Left colon (tissue), 2 donors: ENCODE data around the gene PRM2. TPM values are rescaled to one million over a fixed set of nuclear protein-coding genes. Genes with fewer than 3 reads are reported as not detected.

Source experiments
- ATAC-seq: fragments of 200-7000 bp; cut with Tn5 transposase; one replicate; pipeline ENCODE4 v1.9.1; 2020; ENCODE audit warnings: mild to moderate bottlenecking, moderate library complexity
- DNase-seq, 2 donors: peaks; one replicate each; pipeline ENCODE4 v3.0.0-alpha.2; 2020
- intact Hi-C, 2 donors: fragments of 100-400 bp; cut with DNase I in 1 of 2; cut with micrococcal nuclease in 1 of 2; formaldehyde crosslinking; loops; one replicate each; pipeline versions ENCODE4 v1.11.2 to v1.14.0; 2022; cut with DNase I, micrococcal nuclease
- total RNA-seq, 2 donors: library from RNA; stranded (reverse); fragmentation: NEBNext Ultra II Directional; extraction: Animal tissue kit (Norgen Biotek cat#: 25700); gene quantifications; one replicate each; pipeline ENCODE4 v1.2.1, GENCODE V29; 2021
- donor health status: DM: no; HTN: no; CAD: no.
- donor health status: DM: yes; HTN: yes; CAD: no.

The PRM2 gene
- total RNA-seq, 2 donors from 2014 or later: not detected

DNA sequence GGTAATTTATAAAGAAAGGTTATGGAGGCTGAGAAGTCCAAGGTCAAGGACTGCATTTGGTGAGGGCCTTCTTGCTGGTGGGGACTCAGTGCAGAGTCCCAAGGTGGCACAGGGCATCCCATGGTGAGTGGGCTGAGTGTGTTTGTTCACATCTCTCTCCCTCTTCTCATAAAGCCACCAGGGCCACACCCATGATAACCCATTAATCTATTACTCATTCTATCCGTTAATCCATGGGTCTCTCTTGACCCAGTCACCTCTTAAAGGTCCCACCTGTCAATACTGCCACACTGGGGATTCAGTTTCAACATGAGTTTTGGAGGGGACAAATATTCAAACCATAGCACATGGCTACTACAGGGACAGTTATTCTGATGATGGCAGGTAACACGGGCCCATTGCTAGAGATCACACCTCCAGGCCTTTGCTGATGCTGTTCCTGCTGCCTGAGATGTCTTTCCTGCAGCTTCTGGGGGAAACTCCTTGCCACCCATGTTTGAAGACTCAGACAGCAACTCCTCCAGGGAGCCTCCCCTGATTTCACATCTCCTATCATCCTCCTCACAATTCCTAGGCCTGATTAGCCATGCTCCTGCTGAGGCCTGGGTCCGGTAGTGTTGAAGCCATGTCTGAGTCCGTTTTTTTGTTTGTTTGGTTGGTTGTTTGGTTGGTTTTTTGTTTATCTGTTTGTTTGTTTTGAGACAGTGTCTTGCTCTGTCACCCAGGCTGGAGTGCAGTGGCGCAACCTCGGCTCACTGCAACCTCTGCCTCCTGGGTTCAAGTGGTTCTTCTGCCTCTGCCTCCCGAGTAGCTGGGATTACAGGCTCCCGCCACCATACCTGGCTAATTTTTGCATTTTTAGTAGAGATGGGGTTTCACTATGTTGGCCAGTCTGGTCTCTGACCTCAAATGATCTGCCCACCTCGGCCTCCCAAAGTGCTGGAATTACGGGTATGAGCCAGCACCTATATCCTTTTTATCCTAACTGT is 36.3 kb downstream of the PRM2 start:
- no peak for ATAC-seq
- intact Hi-C loops: no loop called here
- no peak for DNase-seq

DNA sequence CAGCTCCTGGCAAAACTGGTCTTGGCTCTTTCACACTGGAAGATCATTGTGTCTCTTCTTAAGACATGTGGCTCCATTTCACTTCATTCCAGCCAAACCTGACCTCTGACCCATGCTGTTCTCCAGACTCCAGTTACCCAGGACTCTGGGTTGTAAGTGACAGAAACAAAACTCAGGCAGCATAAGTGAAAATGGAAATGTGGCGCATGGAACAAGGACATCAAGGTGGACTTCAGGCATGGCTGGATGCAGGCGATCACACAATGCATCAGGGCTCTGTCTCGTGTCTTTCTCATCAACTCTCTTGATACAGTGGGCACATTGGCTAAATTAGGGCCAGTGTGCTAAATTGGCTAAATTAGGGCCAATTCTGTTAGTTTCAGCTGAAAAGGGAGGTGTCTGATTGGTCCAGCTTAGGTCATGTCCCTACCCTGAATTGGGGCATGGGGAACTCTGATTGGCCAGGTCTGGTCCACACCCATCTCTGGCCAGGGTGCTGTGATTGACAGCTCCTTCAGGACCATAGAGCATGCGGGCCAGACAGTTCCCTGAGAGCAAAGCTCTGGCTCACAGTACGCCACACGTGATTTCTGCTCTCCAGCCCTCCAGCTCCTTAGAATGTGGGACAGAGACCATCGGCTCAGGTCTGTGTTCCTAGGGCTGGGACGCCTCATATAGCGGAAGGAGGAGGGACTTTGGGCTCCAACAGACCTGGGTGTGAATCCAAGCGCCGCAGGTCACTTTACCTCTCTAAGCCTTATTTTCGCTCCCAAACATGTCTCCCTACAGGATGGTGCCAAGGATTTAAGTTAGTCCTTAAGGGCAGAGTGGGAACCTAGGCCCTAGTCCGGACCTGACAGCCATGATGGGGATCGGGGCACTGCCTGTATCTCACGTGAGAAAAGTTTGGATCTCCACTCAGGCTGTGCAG is 37.7 kb downstream of the PRM2 start:
- DNase-seq (no peak), ATAC-seq (no peak)
- intact Hi-C loops: no loop called here

DNA sequence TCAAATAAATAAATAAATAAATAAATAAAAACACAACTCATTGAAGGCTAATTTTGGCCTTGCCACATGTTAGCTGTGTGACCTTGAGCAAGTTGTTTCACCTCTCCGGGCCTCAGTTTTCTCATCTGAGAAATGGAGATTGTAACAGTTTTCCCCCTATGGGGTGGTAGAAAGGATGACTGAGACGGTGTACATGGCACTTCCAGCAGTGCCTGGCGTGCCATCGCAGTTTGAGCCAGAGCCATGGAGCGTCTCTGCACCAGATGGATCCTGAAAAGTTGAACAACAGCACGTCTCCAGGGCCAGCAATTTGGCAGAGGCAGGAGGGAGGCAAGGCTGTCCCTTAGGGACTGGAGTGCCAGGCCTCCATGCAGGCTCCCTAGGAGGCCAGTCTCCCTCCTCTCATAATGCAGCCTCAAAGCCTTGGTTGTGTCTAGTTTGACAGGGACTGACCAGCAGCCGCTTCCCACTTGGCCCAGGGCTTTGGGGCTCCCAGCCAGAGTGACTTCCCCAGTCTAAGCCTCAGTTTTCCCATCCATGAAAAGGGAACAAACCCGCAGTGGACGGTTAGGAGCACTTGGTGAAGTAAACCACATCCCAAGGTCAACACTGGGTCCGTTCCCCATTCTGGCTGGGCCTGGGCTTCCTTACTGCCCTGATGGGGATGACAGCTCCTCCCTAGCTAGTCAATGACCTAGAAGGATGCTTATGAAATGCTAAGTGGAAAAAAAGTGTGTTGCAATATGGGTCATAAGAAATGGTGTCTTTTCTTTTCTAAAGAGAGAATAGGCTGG is 39.6 kb downstream of the PRM2 start:
- DNase-seq (no peak), ATAC-seq (no peak)
- intact Hi-C loops: no loop called here

GRCh38 chr16:11235703-11235991 is 40.6 kb downstream of the PRM2 start:
- intact Hi-C loops: no loop called here
- ATAC-seq: peak; percentile 93
- DNase-seq: peak; percentile 48 to 61

- ATAC-seq: peak; percentile 12
- no peak for DNase-seq
- intact Hi-C loops: no loop called here
Measured at GRCh38 chr16:11234884-11235702, 41.2 kb downstream of the PRM2 start.

DNA sequence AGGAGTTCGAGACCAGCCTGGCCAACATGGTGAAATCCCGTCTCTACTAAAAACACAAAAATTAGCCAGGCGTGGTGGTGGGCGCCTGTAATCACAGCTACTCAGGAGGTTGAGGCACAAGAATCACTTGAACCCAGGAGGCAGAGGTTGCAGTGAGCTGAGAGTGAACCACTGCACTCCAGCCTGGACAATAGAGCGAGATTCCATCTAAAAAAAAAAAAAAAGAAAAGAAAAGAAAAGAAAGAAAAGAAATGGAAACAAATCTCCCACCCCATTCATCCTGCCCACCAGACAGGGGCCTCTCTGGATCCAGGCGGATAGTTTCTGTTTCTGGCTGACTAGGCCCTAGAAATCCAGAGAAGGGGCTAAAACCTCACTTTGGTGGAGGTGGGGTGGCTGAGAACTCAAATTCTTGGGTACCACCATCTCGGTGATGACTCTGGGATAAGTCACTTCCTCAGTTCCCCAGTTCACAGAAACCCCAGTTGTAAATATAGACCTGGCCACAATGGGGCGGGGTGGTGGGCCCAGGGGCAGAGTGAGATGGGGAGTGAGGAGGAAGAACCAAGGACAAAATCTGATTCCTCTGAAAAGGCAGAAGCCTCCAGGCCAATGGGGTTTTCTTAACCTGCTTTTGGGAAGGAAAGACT is 42.4 kb downstream of the PRM2 start:
- intact Hi-C loops: no loop called here
- no peak for DNase-seq
- ATAC-seq: no peak

- intact Hi-C loops: no loop called here
- peak; percentile 16 for ATAC-seq
- DNase-seq: peak; percentile 49 to 55
Measured at GRCh38 chr16:11232852-11233726, 43.2 kb downstream of the PRM2 start.

- ATAC-seq: no peak
- intact Hi-C loops: no loop called here
- DNase-seq: no peak
Measured at GRCh38 chr16:11232302-11232851, 43.9 kb downstream of the PRM2 start.

DNA sequence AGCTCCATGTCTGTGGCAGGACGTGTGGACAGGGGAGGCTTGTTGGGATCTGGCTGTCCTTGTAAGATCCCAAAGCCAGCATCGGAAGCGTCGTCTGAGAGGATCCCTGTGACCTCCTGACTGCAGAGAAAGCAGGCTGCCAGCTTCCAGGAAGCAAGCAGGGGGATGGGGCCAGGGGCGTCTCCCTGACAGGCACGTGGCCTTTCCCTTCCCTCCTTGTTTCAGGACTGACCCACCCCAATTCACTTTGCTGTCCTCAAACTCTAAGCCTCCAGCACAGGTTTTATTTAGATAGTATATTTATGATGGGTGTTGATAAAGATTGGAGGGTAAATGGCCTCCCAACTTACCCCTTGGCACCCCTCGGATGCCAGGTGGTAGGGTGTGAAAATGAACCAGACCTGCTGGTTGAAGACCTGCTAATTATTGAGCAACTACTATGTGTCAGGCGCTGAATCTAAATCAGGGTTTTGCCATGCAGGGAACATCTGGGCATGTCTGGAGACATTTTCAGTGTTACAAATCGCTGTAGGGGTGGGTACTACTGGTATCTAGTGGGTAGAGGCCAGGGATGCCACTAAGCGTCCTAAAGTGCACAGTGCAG is 44.8 kb downstream of the PRM2 start:
- intact Hi-C loops: no loop called here
- ATAC-seq (no peak), DNase-seq (no peak)

DNA sequence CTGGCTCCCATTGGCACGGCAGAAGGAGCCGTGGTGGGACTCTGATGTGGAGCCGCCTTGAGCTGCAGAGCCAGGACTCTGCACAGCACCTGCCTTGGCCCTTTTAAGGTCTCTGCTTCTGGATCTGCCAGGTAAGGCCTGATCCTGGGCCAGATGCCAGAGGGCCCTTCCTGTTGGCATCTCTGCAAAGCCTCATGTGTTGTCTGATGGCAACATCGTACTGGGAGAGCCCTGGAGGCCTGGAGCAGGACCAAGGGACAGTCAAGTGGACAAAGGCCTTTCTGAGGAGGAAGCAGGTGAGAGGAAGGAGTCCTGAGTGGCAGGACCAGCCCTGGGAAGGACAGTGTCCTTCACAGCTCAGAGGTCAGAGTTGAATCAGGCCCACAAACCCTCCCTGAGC is 46.4 kb downstream of the PRM2 start:
- ATAC-seq (peak; percentile 48), DNase-seq (peak in 1 of 2 donors; percentile 40)
- intact Hi-C loops: no loop called here

DNA sequence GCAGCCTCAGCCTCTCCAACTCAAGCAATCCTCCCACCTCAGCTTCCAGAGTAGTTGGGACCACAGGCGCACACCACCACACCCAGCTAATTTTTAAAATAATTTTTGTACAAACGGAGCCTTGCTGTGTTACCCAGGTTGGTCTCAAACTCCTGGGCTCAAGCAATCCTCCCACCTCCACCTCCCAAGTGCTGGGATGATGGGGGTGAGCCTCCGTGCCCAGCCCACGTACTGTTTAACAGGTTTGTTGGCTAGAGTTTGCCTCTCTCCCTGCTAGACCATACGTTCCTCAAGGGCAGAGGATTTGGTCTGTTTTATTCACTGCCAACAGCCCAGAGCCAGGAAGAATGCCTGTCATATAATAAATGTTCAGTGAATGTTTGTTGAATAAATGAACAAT is 46.8 kb downstream of the PRM2 start:
- ATAC-seq (no peak), DNase-seq (no peak)
- intact Hi-C loops: no loop called here

DNA sequence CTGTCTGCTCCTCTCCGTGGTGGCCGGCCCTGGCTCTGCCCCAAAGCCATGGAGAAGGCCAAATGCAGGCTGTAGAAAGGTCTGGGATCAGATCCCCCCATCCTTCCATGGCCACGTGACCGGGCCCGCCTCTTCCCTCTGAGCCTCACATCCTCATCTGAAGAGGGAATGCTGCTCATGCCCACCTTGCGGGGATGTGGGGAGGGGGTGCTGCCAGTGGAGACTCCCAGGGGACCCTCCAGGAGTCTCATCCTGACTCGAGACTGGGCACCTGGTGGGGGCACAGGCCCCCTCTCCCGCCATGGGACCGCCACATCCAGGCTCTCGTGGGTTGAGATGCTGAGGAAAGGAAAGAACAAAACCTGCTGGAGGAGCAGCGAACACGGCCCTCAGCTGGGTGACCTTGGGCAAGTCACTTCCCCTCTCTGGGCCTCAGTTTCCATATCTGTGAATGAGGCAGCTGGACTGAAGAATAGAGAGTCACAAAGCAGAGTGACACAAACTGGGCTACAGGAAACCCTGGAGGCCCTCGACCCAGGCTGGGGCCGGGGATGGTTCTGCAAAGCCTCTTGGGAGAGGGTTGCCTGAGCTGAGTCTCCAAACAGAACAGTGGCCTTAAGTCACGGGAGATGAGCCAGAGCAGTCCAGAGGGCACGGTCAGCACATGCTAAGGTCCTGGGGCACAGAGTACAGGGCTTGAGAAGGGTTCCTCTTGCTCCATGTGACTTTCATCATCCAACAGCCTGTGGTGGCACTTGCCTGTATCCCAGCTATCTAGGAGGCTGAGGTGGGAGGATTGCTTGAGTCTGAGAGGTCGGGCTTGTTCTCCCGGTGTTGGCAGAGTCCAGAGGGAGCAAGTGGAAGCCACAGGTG is 50.4 kb downstream of the PRM2 start:
- DNase-seq: no peak
- no peak for ATAC-seq
- intact Hi-C loops: no loop called here
